ENCODE measurements around the gene SPEG. TPM values are rescaled to one million over a fixed set of nuclear protein-coding genes. Genes with fewer than 3 reads are reported as not detected.
"Not testable (repeated sequence)": the region's sequence is repeated elsewhere in the genome, so short reads cannot be mapped to it uniquely, and the experiment has no call there.

Gene SPEG
- total and polyA plus RNA-seq, 2 of the 13 experiments (the other 11 are each of a cell fraction or from before 2014, with no cell fraction given): 0.18 to 0.24 TPM

DNA sequence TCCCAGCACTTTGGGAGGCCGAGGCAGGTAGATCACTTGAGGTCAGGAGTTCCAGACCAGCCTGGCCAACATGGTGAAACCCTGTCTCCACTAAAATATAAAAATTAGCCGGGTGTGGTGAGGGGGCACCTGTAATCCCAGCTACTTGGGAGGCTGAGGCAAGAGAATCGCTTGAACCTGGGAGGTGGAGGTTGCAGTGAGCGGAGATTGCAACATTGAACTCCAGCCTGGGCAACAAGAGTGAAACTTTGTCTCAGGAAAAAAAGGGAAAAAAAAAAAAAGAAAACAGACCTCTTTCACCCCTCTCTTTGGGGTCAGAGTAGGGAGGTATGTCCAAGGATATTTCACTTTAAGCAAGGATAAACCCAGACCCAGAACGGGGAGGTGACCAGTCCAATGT is 27.3 kb upstream of the SPEG start:
- H3K36me3 ChIP-seq (replicated peaks in 1 of 2; ENCODE audit: control insufficient read depth in 1 of 2, insufficient read depth in 2 of 2, low read length in 2 of 2); intact Hi-C loops (cut with micrococcal nuclease; ENCODE audit: unreplicated experiment); ATAC-seq; H4K20me1 ChIP-seq (ENCODE audit: insufficient read depth, low read length); H3K4me2 ChIP-seq (ENCODE audit: low read depth, low read length); POLR2A ChIA-PET; H3K79me2 ChIP-seq (ENCODE audit: insufficient read depth, low read length); H3K27ac ChIP-seq (ENCODE audit: extremely low read length, insufficient read depth, low read length); in situ Hi-C loops (cut with HindIII; ENCODE audit: extremely low pct_ligation_motif_present, low pct_unique_long_range_greater_than_20kb); FAIRE-seq; H3K9ac ChIP-seq (ENCODE audit: insufficient read depth, low read depth, low read length); H2AFZ ChIP-seq (ENCODE audit: low read length); H3K9me3 ChIP-seq (ENCODE audit: low read length); H3K4me3 ChIP-seq (replicated peaks in 1 of 3; ENCODE audit: insufficient read depth in 1 of 3, low read depth in 2 of 3, low read length in 3 of 3); BruUV-seq (replicated peaks); CTCF ChIA-PET (ENCODE audit: low intra/inter-chr PET ratio, low total read pairs); DNase-seq (ENCODE audit: low spot score); TF ChIP-seq ATF7 (CRISPR knock-in tag; IDR thresholded peaks at IDR 0.05): not testable (repeated sequence)
- TF ChIP-seq ATF7 (IDR thresholded peaks at IDR 0.05): peak; percentile 26; the same call in 1 of the 2 replicates
- Histone ChIP-seq H3K4me1 (ENCODE audit: insufficient read depth, low read length) (peaks cover 27% of the 10 kb centered on the region), H3K27me3 (ENCODE audit: control insufficient read depth in 1 of 2, insufficient read depth in 2 of 2, low read length in 2 of 2) (peaks cover 3 to 27% of the 10 kb centered on the region in 2 experiments; a peak in 3 of 5 replicates)
- 2% methylated on average over 5 of the region's 5 CpGs for WGBS (ENCODE audit: low lambda C conversion rate)

DNA sequence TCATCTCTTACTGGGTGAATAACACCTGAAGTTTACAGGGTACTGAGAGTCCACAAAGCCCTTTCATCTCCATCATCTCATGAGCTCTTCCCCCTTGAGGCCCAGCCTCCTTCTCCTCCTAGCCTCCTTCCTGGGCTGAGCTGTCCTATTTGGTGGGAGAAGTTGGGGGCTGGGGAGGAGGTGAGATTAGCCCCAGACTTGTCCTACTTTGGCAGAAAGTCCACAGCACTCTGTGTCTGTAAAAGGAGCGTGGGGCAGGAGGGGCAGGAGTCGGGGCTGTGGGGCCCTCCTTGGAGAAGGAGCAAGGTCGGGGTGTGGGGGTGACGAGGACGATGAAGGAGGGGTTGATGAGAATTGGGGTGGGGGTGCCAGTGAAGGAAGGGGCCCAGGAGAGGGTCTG is 26.4 kb upstream of the SPEG start:
- H3K4me1 ChIP-seq (ENCODE audit: insufficient read depth, low read length): peaks cover 27% of the 10 kb centered on the region
- intact Hi-C loops (cut with micrococcal nuclease; ENCODE audit: unreplicated experiment) (no loop called here), in situ Hi-C loops (cut with HindIII; ENCODE audit: extremely low pct_ligation_motif_present, low pct_unique_long_range_greater_than_20kb) (no loop called here)
- H3K27me3 ChIP-seq (ENCODE audit: control insufficient read depth in 1 of 2, insufficient read depth in 2 of 2, low read length in 2 of 2): peaks cover 3 to 27% of the 10 kb centered on the region in 2 experiments; a peak in 3 of 5 replicates
- no peak overlapping the region for H3K4me3 ChIP-seq (replicated peaks in 1 of 3; ENCODE audit: insufficient read depth in 1 of 3, low read depth in 2 of 3, low read length in 3 of 3)
- DNase-seq (ENCODE audit: low spot score) (no peak), FAIRE-seq (no peak), ATAC-seq (no peak)
- H3K36me3 ChIP-seq (replicated peaks in 1 of 2; ENCODE audit: control insufficient read depth in 1 of 2, insufficient read depth in 2 of 2, low read length in 2 of 2): no peaks in the 10 kb centered on the region
- POLR2A ChIA-PET: no interaction called here
- H3K27ac ChIP-seq (ENCODE audit: extremely low read length, insufficient read depth, low read length): no peak overlapping the region
- H2AFZ ChIP-seq (ENCODE audit: low read length): no peak overlapping the region
- BruUV-seq (replicated peaks): no TSS peak
- CTCF ChIA-PET (ENCODE audit: low intra/inter-chr PET ratio, low total read pairs): no interaction called here
- H4K20me1 ChIP-seq (ENCODE audit: insufficient read depth, low read length): no peaks in the 10 kb centered on the region; the same call in 1 of the 2 replicates
- no peaks in the 10 kb centered on the region for H3K79me2 ChIP-seq (ENCODE audit: insufficient read depth, low read length)
- 13% methylated on average over 5 of the region's 5 CpGs for WGBS (ENCODE audit: low lambda C conversion rate)
- H3K9ac ChIP-seq (ENCODE audit: insufficient read depth, low read depth, low read length): no peak overlapping the region
- no peak overlapping the region for H3K4me2 ChIP-seq (ENCODE audit: low read depth, low read length)
- H3K9me3 ChIP-seq (ENCODE audit: low read length): no peaks in the 10 kb centered on the region
- TF ChIP-seq GPN1 (CRISPR knock-in tag; IDR thresholded peaks at IDR 0.05; ENCODE audit: borderline replicate concordance) (no peak), NR2F1 (CRISPR knock-in tag; IDR thresholded peaks at IDR 0.05) (no peak), ZNF446 (CRISPR knock-in tag; IDR thresholded peaks at IDR 0.05) (no peak), SNRNP70 (IDR thresholded peaks at IDR 0.05; ENCODE audit: low read depth, low read length) (no peak)
- TF ChIP-seq, protein P1, sequence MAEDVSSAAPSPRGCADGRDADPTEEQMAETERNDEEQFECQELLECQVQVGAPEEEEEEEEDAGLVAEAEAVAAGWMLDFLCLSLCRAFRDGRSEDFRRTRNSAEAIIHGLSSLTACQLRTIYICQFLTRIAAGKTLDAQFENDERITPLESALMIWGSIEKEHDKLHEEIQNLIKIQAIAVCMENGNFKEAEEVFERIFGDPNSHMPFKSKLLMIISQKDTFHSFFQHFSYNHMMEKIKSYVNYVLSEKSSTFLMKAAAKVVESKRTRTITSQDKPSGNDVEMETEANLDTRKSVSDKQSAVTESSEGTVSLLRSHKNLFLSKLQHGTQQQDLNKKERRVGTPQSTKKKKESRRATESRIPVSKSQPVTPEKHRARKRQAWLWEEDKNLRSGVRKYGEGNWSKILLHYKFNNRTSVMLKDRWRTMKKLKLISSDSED (CRISPR knock-in tag; IDR thresholded peaks at IDR 0.05): no peak
- TF ChIP-seq, protein P2, sequence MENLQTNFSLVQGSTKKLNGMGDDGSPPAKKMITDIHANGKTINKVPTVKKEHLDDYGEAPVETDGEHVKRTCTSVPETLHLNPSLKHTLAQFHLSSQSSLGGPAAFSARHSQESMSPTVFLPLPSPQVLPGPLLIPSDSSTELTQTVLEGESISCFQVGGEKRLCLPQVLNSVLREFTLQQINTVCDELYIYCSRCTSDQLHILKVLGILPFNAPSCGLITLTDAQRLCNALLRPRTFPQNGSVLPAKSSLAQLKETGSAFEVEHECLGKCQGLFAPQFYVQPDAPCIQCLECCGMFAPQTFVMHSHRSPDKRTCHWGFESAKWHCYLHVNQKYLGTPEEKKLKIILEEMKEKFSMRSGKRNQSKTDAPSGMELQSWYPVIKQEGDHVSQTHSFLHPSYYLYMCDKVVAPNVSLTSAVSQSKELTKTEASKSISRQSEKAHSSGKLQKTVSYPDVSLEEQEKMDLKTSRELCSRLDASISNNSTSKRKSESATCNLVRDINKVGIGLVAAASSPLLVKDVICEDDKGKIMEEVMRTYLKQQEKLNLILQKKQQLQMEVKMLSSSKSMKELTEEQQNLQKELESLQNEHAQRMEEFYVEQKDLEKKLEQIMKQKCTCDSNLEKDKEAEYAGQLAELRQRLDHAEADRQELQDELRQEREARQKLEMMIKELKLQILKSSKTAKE (CRISPR knock-in tag; IDR thresholded peaks at IDR 0.05; ENCODE audit: borderline replicate concordance): no peak
- TF ChIP-seq, protein P3, sequence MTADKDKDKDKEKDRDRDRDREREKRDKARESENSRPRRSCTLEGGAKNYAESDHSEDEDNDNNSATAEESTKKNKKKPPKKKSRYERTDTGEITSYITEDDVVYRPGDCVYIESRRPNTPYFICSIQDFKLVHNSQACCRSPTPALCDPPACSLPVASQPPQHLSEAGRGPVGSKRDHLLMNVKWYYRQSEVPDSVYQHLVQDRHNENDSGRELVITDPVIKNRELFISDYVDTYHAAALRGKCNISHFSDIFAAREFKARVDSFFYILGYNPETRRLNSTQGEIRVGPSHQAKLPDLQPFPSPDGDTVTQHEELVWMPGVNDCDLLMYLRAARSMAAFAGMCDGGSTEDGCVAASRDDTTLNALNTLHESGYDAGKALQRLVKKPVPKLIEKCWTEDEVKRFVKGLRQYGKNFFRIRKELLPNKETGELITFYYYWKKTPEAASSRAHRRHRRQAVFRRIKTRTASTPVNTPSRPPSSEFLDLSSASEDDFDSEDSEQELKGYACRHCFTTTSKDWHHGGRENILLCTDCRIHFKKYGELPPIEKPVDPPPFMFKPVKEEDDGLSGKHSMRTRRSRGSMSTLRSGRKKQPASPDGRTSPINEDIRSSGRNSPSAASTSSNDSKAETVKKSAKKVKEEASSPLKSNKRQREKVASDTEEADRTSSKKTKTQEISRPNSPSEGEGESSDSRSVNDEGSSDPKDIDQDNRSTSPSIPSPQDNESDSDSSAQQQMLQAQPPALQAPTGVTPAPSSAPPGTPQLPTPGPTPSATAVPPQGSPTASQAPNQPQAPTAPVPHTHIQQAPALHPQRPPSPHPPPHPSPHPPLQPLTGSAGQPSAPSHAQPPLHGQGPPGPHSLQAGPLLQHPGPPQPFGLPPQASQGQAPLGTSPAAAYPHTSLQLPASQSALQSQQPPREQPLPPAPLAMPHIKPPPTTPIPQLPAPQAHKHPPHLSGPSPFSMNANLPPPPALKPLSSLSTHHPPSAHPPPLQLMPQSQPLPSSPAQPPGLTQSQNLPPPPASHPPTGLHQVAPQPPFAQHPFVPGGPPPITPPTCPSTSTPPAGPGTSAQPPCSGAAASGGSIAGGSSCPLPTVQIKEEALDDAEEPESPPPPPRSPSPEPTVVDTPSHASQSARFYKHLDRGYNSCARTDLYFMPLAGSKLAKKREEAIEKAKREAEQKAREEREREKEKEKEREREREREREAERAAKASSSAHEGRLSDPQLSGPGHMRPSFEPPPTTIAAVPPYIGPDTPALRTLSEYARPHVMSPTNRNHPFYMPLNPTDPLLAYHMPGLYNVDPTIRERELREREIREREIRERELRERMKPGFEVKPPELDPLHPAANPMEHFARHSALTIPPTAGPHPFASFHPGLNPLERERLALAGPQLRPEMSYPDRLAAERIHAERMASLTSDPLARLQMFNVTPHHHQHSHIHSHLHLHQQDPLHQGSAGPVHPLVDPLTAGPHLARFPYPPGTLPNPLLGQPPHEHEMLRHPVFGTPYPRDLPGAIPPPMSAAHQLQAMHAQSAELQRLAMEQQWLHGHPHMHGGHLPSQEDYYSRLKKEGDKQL (CRISPR knock-in tag; IDR thresholded peaks at IDR 0.05; ENCODE audit: low read depth): no peak
